Measurements from ENCODE around the gene ATP8A2.

ATP8A2 gene

GRCh38 chr13:25462301-25463125 lies 90.7 kb downstream of the ATP8A2 start:
- Histone ChIP-seq H3K27me3 (replicated peaks; ENCODE audit: control insufficient read depth, insufficient read depth, low read length) (0 out of 2 replicates have a peak, but pooled peaks cover 1% of the 10 kb centered on the region), H3K36me3 (ENCODE audit: control insufficient read depth, insufficient read depth, low read length) (no peaks in the 10 kb centered on the region), H3K4me3 (replicated peaks; ENCODE audit: low read depth, low read length) (no peak overlapping the region)
- no peak for TF ChIP-seq CTCF (IDR thresholded peaks at IDR 0.05; ENCODE audit: insufficient read depth, low read length, poor library complexity, severe bottlenecking)
- no peak for DNase-seq (ENCODE audit: extremely low read depth, insufficient read length)

- no peak overlapping the region for H3K4me3 ChIP-seq (replicated peaks; ENCODE audit: low read depth, low read length)
- peaks cover 1% of the 10 kb centered on the region; the same call in 1 of the 2 replicates for H3K27me3 ChIP-seq (replicated peaks; ENCODE audit: control insufficient read depth, insufficient read depth, low read length)
- no peaks in the 10 kb centered on the region for H3K36me3 ChIP-seq (ENCODE audit: control insufficient read depth, insufficient read depth, low read length)
- TF ChIP-seq CTCF (IDR thresholded peaks at IDR 0.05; ENCODE audit: insufficient read depth, low read length, poor library complexity, severe bottlenecking): no peak
- DNase-seq (ENCODE audit: extremely low read depth, insufficient read length): no peak
Measured at GRCh38 chr13:25463496-25463895, 91.7 kb downstream of the ATP8A2 start.

- H3K4me3 ChIP-seq (replicated peaks; ENCODE audit: low read depth, low read length): no peak overlapping the region
- no peaks in the 10 kb centered on the region; the same call in 1 of the 2 replicates for H3K27me3 ChIP-seq (replicated peaks; ENCODE audit: control insufficient read depth, insufficient read depth, low read length)
- no peak for DNase-seq (ENCODE audit: extremely low read depth, insufficient read length)
- H3K36me3 ChIP-seq (ENCODE audit: control insufficient read depth, insufficient read depth, low read length): no peaks in the 10 kb centered on the region
- no peak for TF ChIP-seq CTCF (IDR thresholded peaks at IDR 0.05; ENCODE audit: insufficient read depth, low read length, poor library complexity, severe bottlenecking)
Measured at GRCh38 chr13:25466880-25467279, 95.1 kb downstream of the ATP8A2 start.

DNA sequence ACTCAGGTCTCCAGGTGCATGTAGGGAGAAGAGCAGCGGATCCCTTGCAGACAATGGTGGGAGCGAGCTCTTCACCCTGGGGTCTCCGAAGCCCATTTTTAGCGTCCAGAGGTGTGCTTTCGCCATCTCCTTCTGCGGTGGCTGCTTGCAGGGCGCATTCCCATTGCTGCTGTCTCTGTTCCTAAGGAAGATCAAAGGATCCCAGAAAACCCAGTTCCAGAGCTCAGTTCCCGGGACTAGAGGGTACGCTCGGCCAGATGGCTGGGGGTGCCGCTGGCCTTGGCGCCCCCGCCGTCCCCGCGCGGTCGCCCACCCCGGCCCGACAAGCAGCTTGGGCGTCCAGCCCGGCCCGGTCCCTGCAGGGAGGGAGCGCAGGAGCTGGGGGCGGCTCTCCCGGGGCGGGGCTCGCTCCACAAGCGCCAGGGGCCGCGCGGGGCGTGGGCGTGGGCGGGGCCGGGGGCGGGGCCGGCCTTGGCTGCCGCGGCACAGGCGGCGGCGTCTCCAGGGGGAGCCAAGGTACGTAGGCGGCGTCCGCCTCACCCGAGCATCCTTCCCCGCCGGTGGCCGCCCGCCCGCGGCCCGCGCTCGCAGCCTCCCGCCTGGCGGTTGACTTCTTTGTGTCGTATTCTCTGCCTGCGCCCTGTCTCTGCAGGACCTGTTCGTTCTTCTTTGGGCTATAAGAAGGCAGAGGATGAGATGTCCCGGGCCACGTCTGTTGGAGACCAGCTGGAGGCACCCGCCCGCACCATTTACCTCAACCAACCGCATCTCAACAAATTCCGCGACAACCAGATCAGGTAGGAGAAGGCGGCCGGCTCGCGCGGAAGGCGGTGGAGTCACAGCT lies 96.8 kb downstream of the ATP8A2 start:
- H3K4me3 ChIP-seq (replicated peaks; ENCODE audit: low read depth, low read length): no peak overlapping the region
- no peaks in the 10 kb centered on the region for H3K36me3 ChIP-seq (ENCODE audit: control insufficient read depth, insufficient read depth, low read length)
- H3K27me3 ChIP-seq (replicated peaks; ENCODE audit: control insufficient read depth, insufficient read depth, low read length): no peaks in the 10 kb centered on the region; the same call in 1 of the 2 replicates
- no peak for TF ChIP-seq CTCF (IDR thresholded peaks at IDR 0.05; ENCODE audit: insufficient read depth, low read length, poor library complexity, severe bottlenecking)
- peak; percentile 32 for DNase-seq (ENCODE audit: extremely low read depth, insufficient read length)

DNA sequence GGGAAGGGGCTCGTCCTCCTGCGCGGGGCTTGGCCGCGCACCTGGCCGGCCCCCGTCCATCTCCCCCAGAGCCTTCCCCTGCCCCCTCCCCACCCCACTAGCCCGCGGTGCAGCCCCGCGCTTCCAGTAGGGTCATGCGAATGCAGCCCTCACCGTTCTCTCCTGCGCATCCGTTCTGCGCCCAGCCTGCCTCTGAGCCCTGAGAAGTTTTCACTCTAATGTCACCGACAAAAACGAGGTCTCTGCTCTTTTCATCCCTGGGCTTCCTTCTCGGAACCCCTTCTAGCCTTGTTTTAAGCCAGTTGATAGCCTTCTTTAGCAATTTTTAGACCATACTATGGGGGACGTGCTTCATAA lies 97.4 kb downstream of the ATP8A2 start:
- TF ChIP-seq CTCF (IDR thresholded peaks at IDR 0.05; ENCODE audit: insufficient read depth, low read length, poor library complexity, severe bottlenecking): no peak
- no peak for DNase-seq (ENCODE audit: extremely low read depth, insufficient read length)
- Histone ChIP-seq H3K27me3 (replicated peaks; ENCODE audit: control insufficient read depth, insufficient read depth, low read length) (no peaks in the 10 kb centered on the region; the same call in 1 of the 2 replicates), H3K36me3 (ENCODE audit: control insufficient read depth, insufficient read depth, low read length) (no peaks in the 10 kb centered on the region), H3K4me3 (replicated peaks; ENCODE audit: low read depth, low read length) (no peak overlapping the region)

Data from GM06990 (cell line).